Measurements from ENCODE around the gene SLC9A5. TPM values are rescaled to one million over a fixed set of nuclear protein-coding genes. Genes with fewer than 3 reads are reported as not detected.

Gene SLC9A5
- total and polyA plus RNA-seq, 9 of the 15 experiments (the other 6 are each of a cell fraction or from before 2014, with no cell fraction given), result 0.06 to 3.1 (median 1.2) TPM

DNA sequence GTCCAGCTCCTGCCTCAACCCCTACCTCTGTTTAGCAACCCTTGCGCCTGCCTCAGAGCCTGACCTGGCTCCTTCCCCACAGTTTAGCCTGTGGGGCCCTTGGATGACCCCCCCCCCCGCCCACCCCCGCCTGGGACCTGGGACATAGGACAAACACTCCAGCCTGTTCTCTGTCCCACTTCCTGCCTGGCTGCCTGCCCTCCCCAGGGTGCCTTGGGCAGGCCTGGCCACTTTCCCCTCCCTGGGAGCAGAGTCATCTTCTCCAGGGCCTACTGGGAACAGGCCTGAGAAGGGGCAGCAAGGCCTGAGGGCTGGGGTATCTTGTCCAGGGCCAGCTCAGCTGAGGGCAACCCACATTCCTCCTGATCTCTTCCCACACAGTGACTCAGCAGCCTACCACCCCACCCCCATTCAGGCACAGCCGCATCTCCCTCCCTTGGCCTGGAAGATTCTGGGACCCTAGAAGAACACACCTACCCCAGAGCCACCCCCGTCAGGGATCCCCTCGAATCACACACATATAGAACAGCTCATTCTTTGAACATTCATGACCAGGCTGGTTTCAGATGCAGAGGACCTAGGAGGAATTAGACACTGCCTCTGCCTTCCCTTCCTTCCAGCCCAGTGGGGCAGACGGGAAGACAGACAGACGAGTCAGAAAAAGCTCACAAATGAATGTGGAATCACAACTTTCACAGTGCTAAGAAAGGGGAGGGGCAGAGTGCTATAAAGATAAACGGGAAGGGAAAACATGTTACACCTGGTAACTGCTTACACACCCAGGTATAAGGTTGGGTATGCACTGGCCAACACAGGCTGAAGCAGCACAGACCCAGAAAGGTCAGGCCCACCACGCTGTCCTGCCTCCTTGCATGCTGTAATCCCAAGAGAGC lies 7.5 kb upstream of the SLC9A5 start (continued):
- no peak for TF ChIP-seq RBM39 (optimal IDR thresholded peaks at IDR 0.05; ENCODE audit: low read depth, low read length)
- TF ChIP-seq TCF3 (CRISPR knock-in tag; IDR thresholded peaks at IDR 0.05), result peak; percentile 26; the same call in 1 of the 2 replicates
- TF ChIP-seq POLR2B (IDR thresholded peaks at IDR 0.05; ENCODE audit: low read depth, partially characterized antibody), result no peak
- TF ChIP-seq ZNF445 (CRISPR knock-in tag; IDR thresholded peaks at IDR 0.05; ENCODE audit: low read depth), result no peak
- TF ChIP-seq U2AF2 (optimal IDR thresholded peaks at IDR 0.05; ENCODE audit: low read depth, low read length), result no peak
- TF ChIP-seq EP300 (IDR thresholded peaks at IDR 0.05; ENCODE audit: low read length), result peak; percentile 50; the same call in 1 of the 2 replicates
- no peak for TF ChIP-seq MED1 (CRISPR knock-in tag; IDR thresholded peaks at IDR 0.05; ENCODE audit: borderline replicate concordance)
- TF ChIP-seq, protein P1, sequence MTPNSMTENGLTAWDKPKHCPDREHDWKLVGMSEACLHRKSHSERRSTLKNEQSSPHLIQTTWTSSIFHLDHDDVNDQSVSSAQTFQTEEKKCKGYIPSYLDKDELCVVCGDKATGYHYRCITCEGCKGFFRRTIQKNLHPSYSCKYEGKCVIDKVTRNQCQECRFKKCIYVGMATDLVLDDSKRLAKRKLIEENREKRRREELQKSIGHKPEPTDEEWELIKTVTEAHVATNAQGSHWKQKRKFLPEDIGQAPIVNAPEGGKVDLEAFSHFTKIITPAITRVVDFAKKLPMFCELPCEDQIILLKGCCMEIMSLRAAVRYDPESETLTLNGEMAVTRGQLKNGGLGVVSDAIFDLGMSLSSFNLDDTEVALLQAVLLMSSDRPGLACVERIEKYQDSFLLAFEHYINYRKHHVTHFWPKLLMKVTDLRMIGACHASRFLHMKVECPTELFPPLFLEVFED (CRISPR knock-in tag; conservative IDR thresholded peaks at IDR 0.05), result no peak
- TF ChIP-seq ILK (tag; IDR thresholded peaks at IDR 0.05; ENCODE audit: borderline replicate concordance, low read depth), result no peak
- TF ChIP-seq FOS (IDR thresholded peaks at IDR 0.05; ENCODE audit: extremely low read depth, insufficient read length), result no peak
- no peak for TF ChIP-seq NFYB (IDR thresholded peaks at IDR 0.05; ENCODE audit: extremely low read depth, insufficient read length)
- TF ChIP-seq NEUROD1 (IDR thresholded peaks at IDR 0.05; ENCODE audit: borderline replicate concordance, low read depth, low read length, partially characterized antibody), result no peak
- no peak for TF ChIP-seq NELFE (IDR thresholded peaks at IDR 0.05; ENCODE audit: insufficient read depth, insufficient read length)
- TF ChIP-seq ZNF165 (CRISPR knock-in tag; IDR thresholded peaks at IDR 0.05; ENCODE audit: borderline replicate concordance), result no peak
- TF ChIP-seq, protein P2, sequence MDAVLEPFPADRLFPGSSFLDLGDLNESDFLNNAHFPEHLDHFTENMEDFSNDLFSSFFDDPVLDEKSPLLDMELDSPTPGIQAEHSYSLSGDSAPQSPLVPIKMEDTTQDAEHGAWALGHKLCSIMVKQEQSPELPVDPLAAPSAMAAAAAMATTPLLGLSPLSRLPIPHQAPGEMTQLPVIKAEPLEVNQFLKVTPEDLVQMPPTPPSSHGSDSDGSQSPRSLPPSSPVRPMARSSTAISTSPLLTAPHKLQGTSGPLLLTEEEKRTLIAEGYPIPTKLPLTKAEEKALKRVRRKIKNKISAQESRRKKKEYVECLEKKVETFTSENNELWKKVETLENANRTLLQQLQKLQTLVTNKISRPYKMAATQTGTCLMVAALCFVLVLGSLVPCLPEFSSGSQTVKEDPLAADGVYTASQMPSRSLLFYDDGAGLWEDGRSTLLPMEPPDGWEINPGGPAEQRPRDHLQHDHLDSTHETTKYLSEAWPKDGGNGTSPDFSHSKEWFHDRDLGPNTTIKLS (IDR thresholded peaks at IDR 0.05; ENCODE audit: borderline replicate concordance, low read depth), result no peak
- peak; percentile 82 for TF ChIP-seq JUND (IDR thresholded peaks at IDR 0.05; ENCODE audit: borderline replicate concordance, low read depth, low read length)
- peak; percentile 37; the same call in 1 of the 3 replicates for TF ChIP-seq JUND (tag; IDR thresholded peaks at IDR 0.05; ENCODE audit: borderline replicate concordance, low read depth, low read length)
- no peak for TF ChIP-seq ETV1 (tag; conservative IDR thresholded peaks at IDR 0.05; ENCODE audit: low read depth)
- TF ChIP-seq ZNF324 (CRISPR knock-in tag; IDR thresholded peaks at IDR 0.05), result no peak
- no peak for TF ChIP-seq POLR2A (conservative IDR thresholded peaks at IDR 0.05)
- TF ChIP-seq MNT (conservative IDR thresholded peaks at IDR 0.05), result 0 out of 4 replicates have a peak, but pooled peaks of 1 of the 2 experiments have one; percentile 21
- no peak for TF ChIP-seq SRSF1 (IDR thresholded peaks at IDR 0.05; ENCODE audit: low read depth, low read length)
- TF ChIP-seq DMBX1 (CRISPR knock-in tag; IDR thresholded peaks at IDR 0.05; ENCODE audit: borderline replicate concordance), result peak; percentile 74; the same call in 1 of the 2 replicates
- no peak for TF ChIP-seq POLR2AphosphoS2 (IDR thresholded peaks at IDR 0.05; ENCODE audit: low read length)

Measured in K562 (cell line).